Measurements from ENCODE around the gene RYR2. TPM values are rescaled to one million over a fixed set of nuclear protein-coding genes. Genes with fewer than 3 reads are reported as not detected.
A peak's percentile ranks its signal among the peaks of the same experiment; 100 is the strongest.

Gene RYR2
- total and polyA plus RNA-seq, 2 of the 8 experiments (the other 6 are each of a cell fraction or from before 2014, with no cell fraction given): 1.3 to 4.4 TPM

GRCh38 chr1:237672748-237673147 is 630.8 kb downstream of the RYR2 start:
- Histone ChIP-seq H3K23me2 (ENCODE audit: low read depth, low read length) (no peaks in the 10 kb centered on the region), H3K18ac (ENCODE audit: extremely low read depth, low read length) (no peak overlapping the region), H3K4me1 (replicated peaks in 1 of 4; ENCODE audit: control insufficient read depth in 3 of 4, insufficient read depth in 4 of 4, low read length in 3 of 4) (peaks cover 0 to 2% (median 0%) of the 10 kb centered on the region in 4 experiments; a peak in 1 of 7 replicates), H3K79me2 (ENCODE audit: control insufficient read depth in 1 of 2, insufficient read depth in 2 of 2, low read length in 2 of 2) (no peaks in the 10 kb centered on the region), H4K20me1 (replicated peaks in 1 of 2; ENCODE audit: control insufficient read depth in 1 of 2, insufficient read depth in 2 of 2, low read length in 2 of 2) (no peaks in the 10 kb centered on the region), H3K79me1 (ENCODE audit: low read depth, low read length) (no peaks in the 10 kb centered on the region), H3K23ac (ENCODE audit: insufficient read length) (no peak overlapping the region), H3K27me3 (replicated peaks in 1 of 4; ENCODE audit: control insufficient read depth in 3 of 4, extremely low read depth in 1 of 4, insufficient read depth in 3 of 4, low read length in 3 of 4) (no peaks in the 10 kb centered on the region), H3K27ac (ENCODE audit: low read depth, low read length) (no peak overlapping the region), H3K36me3 (ENCODE audit: control insufficient read depth in 2 of 4, insufficient read depth in 4 of 4, low read length in 3 of 4) (no peaks in the 10 kb centered on the region), H3K4me2 (ENCODE audit: insufficient read depth in 1 of 2, low read depth in 2 of 2, low read length in 2 of 2) (no peak overlapping the region), H2AK5ac (ENCODE audit: low read depth, low read length) (no peak overlapping the region), H4K5ac (ENCODE audit: insufficient read length, low read depth, low read length) (no peak overlapping the region), H4K91ac (replicated peaks; ENCODE audit: insufficient read length, low read length) (no peak overlapping the region), H4K8ac (ENCODE audit: extremely low read depth, insufficient read depth, low read length) (no peak overlapping the region), H2BK120ac (replicated peaks; ENCODE audit: low read depth, low read length) (no peak overlapping the region), H2BK5ac (ENCODE audit: low read depth, low read length) (no peak overlapping the region), H2BK12ac (ENCODE audit: low read depth, low read length) (no peak overlapping the region), H3K9ac (replicated peaks in 1 of 4; ENCODE audit: extremely low read depth in 1 of 4, low read depth in 3 of 4, low read length in 3 of 4) (no peak overlapping the region), H3K9me3 (ENCODE audit: insufficient read depth in 2 of 2, low read depth in 1 of 2, low read length in 1 of 2) (no peaks in the 10 kb centered on the region), H3K56ac (replicated peaks; ENCODE audit: insufficient read length, low read depth, low read length) (no peak overlapping the region), H3K4me3 (ENCODE audit: extremely low read depth in 1 of 4, insufficient read depth in 2 of 4, low read depth in 3 of 4, low read length in 4 of 4) (no peak overlapping the region), H3K14ac (ENCODE audit: insufficient read length) (no peak overlapping the region), H2BK20ac (ENCODE audit: low read length) (no peak overlapping the region), H3K4ac (replicated peaks; ENCODE audit: insufficient read length, low read depth, low read length) (no peak overlapping the region), H2BK15ac (ENCODE audit: low read length) (no peak overlapping the region), H2AFZ (ENCODE audit: low read length) (no peak overlapping the region)
- no peak for DNase-seq (ENCODE audit: low read depth in 1 of 2, low spot score in 2 of 2)
- TF ChIP-seq RAD21 (IDR thresholded peaks at IDR 0.05 in 1 of 2, conservative IDR thresholded peaks at IDR 0.05 in 1 of 2; ENCODE audit: low read depth in 2 of 2, low read length in 2 of 2) (peak; percentile 48 to 65; a peak in 3 of 4 replicates), CTCF (IDR thresholded peaks at IDR 0.05; ENCODE audit: control extremely low read depth in 1 of 3, insufficient read depth in 1 of 3, low read depth in 1 of 3, low read length in 3 of 3) (peak in 2 of 3 experiments; percentile 44 to 78; a peak in 3 of 4 replicates), SUZ12 (IDR thresholded peaks at IDR 0.05; ENCODE audit: low read length) (no peak)
- WGBS, 2 experiments (ENCODE audit: extremely low coverage in 1 of 2, insufficient coverage in 1 of 2, insufficient read length in 1 of 2, insufficient replicate concordance in 2 of 2, low coverage in 1 of 2, low lambda C conversion rate in 2 of 2, missing lambda C conversion rate in 1 of 2): 62% methylated on average over 2 of the region's 2 CpGs; no CpG with 5 or more reads in 1 of the 2 experiments
- peak; percentile 70 for FAIRE-seq
- ChIA-PET CTCF (ENCODE audit: partially characterized antibody) (interaction anchor here (0.6 to 1.4 kb wide), 8 partner anchors 8 to 127 kb away, joined by 3 to 5 read pairs (median 3); no protein-coding TSS in a partner anchor), POLR2A (ENCODE audit: partially characterized antibody) (no interaction called here)
